CD8-positive, alpha-beta memory T cell (primary cell): ENCODE results near the gene CHST8. TPM values are rescaled to one million over a fixed set of nuclear protein-coding genes. Genes with fewer than 3 reads are reported as not detected.

Experiments used
- CTCF ChIA-PET: fragments of 350-600 bp; sonication (Branson Sonifier 250); formaldehyde crosslinking; loops from one replicate; lab custom pipeline; 2021; ENCODE audit warnings: antibody characterized with exemption; lab: Charles Lee
- POLR2A ChIA-PET: fragments of 350-600 bp; sonication (Branson Sonifier 250); formaldehyde crosslinking; loops from one replicate; lab custom pipeline; 2021; ENCODE audit warnings: antibody characterized with exemption; lab: Charles Lee
- DNase-seq, 5 donors: peaks; one replicate each; pipeline versions ENCODE4 v3.0.0 to v3.0.0-alpha.2; 2020 to 2022; ENCODE audit warnings: mixed read lengths in 1 of 5
- H3K27ac ChIP-seq: one replicate; pipeline ENCODE4 v1.7.0; 2013; ENCODE audit warnings: low read depth, mild to moderate bottlenecking, low read length, moderate library complexity
- H3K27me3 ChIP-seq: 2 replicates; pipeline ENCODE4 v1.7.0; 2013; ENCODE audit warnings: low read length, mild to moderate bottlenecking; ENCODE audit not compliant: insufficient read depth, poor library complexity, severe bottlenecking
- H3K36me3 ChIP-seq: 2 replicates; pipeline ENCODE4 v1.7.0; 2013; ENCODE audit warnings: mild to moderate bottlenecking, low read length, moderate library complexity; ENCODE audit not compliant: insufficient read depth
- H3K4me1 ChIP-seq: 2 replicates; pipeline ENCODE4 v1.7.0; 2013; ENCODE audit warnings: mild to moderate bottlenecking, low read length, moderate library complexity; ENCODE audit not compliant: insufficient read depth
- H3K4me3 ChIP-seq: 2 replicates; pipeline ENCODE4 v1.7.0; 2013; ENCODE audit warnings: mild to moderate bottlenecking, low read length
- H3K9me3 ChIP-seq: 2 replicates; pipeline ENCODE4 v1.7.0; 2013; ENCODE audit warnings: mild to moderate bottlenecking, low read length
- H3K27ac Mint-ChIP-seq, 8 donors: one replicate each; pipeline ENCODE4 v1.8.0; 2020 to 2021; ENCODE audit warnings: mixed read lengths in 8 of 8, mild to moderate bottlenecking in 6 of 8, inconsistent platforms in 3 of 8, moderate library complexity in 3 of 8
- H3K27me3 Mint-ChIP-seq, 2 donors: one replicate each; pipeline ENCODE4 v1.8.0; 2020 to 2021; ENCODE audit warnings: mixed read lengths in 2 of 2, mild to moderate bottlenecking in 1 of 2, moderate library complexity in 1 of 2
- H3K36me3 Mint-ChIP-seq, 3 donors: one replicate each; pipeline ENCODE4 v1.8.0; 2020 to 2021; ENCODE audit warnings: mixed read lengths in 3 of 3, inconsistent platforms in 1 of 3, mild to moderate bottlenecking in 1 of 3
- H3K4me1 Mint-ChIP-seq, 3 donors: one replicate each; pipeline ENCODE4 v1.8.0; 2020 to 2021; ENCODE audit warnings: mixed read lengths in 3 of 3, inconsistent platforms in 1 of 3, mild to moderate bottlenecking in 1 of 3
- H3K4me3 Mint-ChIP-seq, 7 donors: one replicate each; pipeline ENCODE4 v1.8.0; 2020 to 2021; ENCODE audit warnings: mixed read lengths in 7 of 7, mild to moderate bottlenecking in 6 of 7, moderate library complexity in 4 of 7, inconsistent platforms in 2 of 7
- H3K9me3 Mint-ChIP-seq, 5 donors: one replicate each; pipeline ENCODE4 v1.8.0; 2020 to 2022; ENCODE audit warnings: mixed read lengths in 5 of 5, mild to moderate bottlenecking in 3 of 5, moderate library complexity in 2 of 5, inconsistent platforms in 1 of 5
- polyA plus RNA-seq: library from polyadenylated mRNA; unstranded; fragments of 300-500 nt; fragmentation: Illumina TruSeq; gene quantifications from one replicate; pipeline ENCODE4 v1.2.3, GENCODE V29; 2021
- total RNA-seq, 2 experiments: library from RNA; stranded (reverse); gene quantifications; one replicate each; pipeline ENCODE4 v1.2.3, GENCODE V29; 2021

Gene CHST8
- total and polyA plus RNA-seq, 3 experiments from 2014 or later = not detected

DNA sequence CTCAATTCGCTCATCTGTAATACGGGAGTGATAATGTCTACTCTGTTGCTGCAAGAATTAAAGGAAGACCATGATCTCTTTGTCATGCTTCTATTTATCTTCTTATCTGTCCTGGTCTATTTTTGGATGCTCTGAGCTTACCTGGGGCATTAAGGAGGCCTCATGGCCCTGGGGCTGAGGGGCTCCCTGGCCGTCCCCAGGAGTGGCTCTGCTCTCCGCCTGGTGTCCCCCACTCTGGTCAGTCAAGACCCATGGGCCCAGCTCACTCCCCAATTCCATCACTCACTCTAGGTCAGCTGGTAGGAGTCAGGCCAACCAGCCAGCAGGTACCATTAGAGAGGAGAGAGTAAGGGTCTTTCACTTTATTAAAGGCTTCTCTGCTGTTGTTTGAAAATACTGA, 1.1 kb upstream of the CHST8 start:
- Histone ChIP-seq H3K27ac (no peak overlapping the region), H3K4me3 (no peak overlapping the region), H3K4me1 (no peaks in the 10 kb centered on the region), H3K9me3 (no peaks in the 10 kb centered on the region), H3K36me3 (no peaks in the 10 kb centered on the region), H3K27me3 (peaks cover 7% of the 10 kb centered on the region)
- POLR2A ChIA-PET = no interaction called here
- Mint-ChIP-seq H3K36me3 (no peaks in the 10 kb centered on the region), H3K27me3 (peaks cover 27 to 47% of the 10 kb centered on the region in 2 donors), H3K4me1 (no peaks in the 10 kb centered on the region), H3K9me3 (no peaks in the 10 kb centered on the region), H3K27ac (no peak overlapping the region), H3K4me3 (no peak overlapping the region)
- CTCF ChIA-PET = no interaction called here
- DNase-seq = no peak

- H3K27me3 ChIP-seq = peaks cover 7% of the 10 kb centered on the region
These were observed 528 bp upstream of the CHST8 start for GRCh38 chr19:33621065-33621785.

DNA sequence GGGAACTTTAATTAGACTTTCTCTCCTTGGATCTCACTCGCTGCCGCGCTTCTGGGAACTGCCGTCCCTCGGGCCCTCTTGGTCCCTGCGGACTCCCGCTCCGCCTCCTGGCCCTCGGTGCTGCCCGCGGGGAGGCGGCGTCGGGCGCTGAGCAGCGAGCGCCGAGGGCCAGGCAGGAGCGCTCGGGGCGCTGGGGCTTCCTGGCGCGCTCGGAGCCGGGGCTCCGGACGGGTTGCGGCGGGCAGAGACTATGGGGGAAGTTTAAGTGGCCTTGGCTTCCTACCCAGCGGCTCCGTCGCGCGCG, 704 bp downstream of the CHST8 start:
- Histone ChIP-seq H3K4me3 (no peak overlapping the region), H3K9me3 (no peaks in the 10 kb centered on the region), H3K36me3 (no peaks in the 10 kb centered on the region), H3K4me1 (no peaks in the 10 kb centered on the region), H3K27ac (no peak overlapping the region), H3K27me3 (peaks cover 7% of the 10 kb centered on the region)
- H3K9me3 Mint-ChIP-seq = no peaks in the 10 kb centered on the region
- no peak overlapping the region for H3K27ac Mint-ChIP-seq
- POLR2A ChIA-PET = no interaction called here
- H3K4me3 Mint-ChIP-seq = no peak overlapping the region
- H3K36me3 Mint-ChIP-seq = no peaks in the 10 kb centered on the region
- peaks cover 28 to 53% of the 10 kb centered on the region in 2 donors for H3K27me3 Mint-ChIP-seq
- H3K4me1 Mint-ChIP-seq = no peaks in the 10 kb centered on the region
- CTCF ChIA-PET = no interaction called here
- DNase-seq = no peak

More at GRCh38 chr19:33621065-33621785, 528 bp upstream of the CHST8 start:
- H3K36me3 Mint-ChIP-seq = no peaks in the 10 kb centered on the region
- POLR2A ChIA-PET = no interaction called here
- no peak for DNase-seq
- H3K27me3 Mint-ChIP-seq = peaks cover 28 to 49% of the 10 kb centered on the region in 2 donors
- H3K27ac Mint-ChIP-seq = no peak overlapping the region
- no peaks in the 10 kb centered on the region for H3K36me3 ChIP-seq
- H3K4me1 ChIP-seq = no peaks in the 10 kb centered on the region
- no peaks in the 10 kb centered on the region for H3K4me1 Mint-ChIP-seq
- no peaks in the 10 kb centered on the region for H3K9me3 Mint-ChIP-seq
- no peak overlapping the region for H3K27ac ChIP-seq
- no peaks in the 10 kb centered on the region for H3K9me3 ChIP-seq
- CTCF ChIA-PET = no interaction called here
- no peak overlapping the region for H3K4me3 ChIP-seq
- H3K4me3 Mint-ChIP-seq = no peak overlapping the region

DNA sequence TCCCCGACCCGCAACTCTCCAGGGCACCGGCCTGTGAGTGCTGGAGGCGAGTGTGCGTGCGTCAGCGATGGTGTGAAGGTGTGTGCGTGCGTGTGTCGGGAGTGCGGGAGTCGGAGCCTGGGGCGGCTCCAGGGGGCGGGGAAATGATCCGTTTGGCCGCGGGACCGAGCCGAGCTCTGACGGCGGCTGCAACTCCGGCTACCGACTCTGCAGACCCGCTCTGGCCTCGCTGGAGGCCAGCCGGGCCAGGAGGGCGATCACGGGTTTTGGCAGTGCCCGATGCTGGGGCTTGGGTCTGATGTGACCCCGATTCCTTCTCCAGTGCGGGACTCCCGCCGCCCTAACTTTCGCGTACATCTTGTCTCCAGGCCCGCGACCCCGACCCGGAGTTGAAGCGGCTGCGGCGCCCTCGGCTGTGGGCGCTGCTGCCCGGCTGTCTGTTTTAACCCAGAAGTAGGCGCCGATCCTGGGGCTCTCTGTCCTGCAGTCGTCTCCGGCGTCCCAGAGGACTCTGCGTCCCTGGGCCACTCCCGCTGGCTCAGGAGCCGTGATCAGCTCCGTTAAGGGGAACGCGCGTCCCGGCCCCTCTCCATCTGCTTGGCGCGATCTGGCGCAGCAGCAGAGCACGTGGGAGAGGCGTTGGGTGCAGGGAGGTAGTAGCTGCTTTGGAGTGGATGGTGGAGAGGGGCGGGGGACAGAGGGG, 1.2 kb downstream of the CHST8 start:
- H3K9me3 ChIP-seq = no peaks in the 10 kb centered on the region
- peaks cover 7% of the 10 kb centered on the region for H3K27me3 ChIP-seq
- CTCF ChIA-PET = no interaction called here
- Mint-ChIP-seq H3K36me3 (no peaks in the 10 kb centered on the region), H3K4me3 (peak overlapping the region in 1 of 7 donors; percentile 75), H3K4me1 (no peaks in the 10 kb centered on the region), H3K9me3 (no peaks in the 10 kb centered on the region), H3K27me3 (peaks cover 28 to 58% of the 10 kb centered on the region in 2 donors), H3K27ac (no peak overlapping the region)
- no peak for DNase-seq
- H3K4me3 ChIP-seq = no peak overlapping the region
- POLR2A ChIA-PET = no interaction called here
- no peak overlapping the region for H3K27ac ChIP-seq
- H3K4me1 ChIP-seq = no peaks in the 10 kb centered on the region
- H3K36me3 ChIP-seq = no peaks in the 10 kb centered on the region

DNA sequence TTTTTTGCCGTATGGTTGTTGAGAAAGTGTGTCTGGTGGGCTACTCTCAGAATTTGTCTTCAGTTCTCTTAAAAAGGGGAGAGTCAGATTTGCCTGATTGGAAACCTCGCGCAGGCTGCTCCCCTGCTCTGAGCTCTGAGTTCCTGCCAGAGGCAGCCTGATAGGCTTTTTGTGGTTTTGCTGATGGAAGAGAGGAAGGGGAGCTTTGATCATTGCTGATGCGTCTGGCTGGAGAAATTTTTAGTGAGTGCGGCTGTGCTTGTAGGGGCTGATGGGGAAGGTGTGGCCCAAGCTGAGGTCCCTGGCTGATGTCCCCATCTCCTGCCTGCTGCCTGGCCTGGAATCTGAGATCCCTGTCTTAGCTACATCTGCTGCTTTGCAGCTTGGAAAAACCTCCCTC, 2.8 kb downstream of the CHST8 start:
- peaks cover 27 to 58% of the 10 kb centered on the region in 2 donors for H3K27me3 Mint-ChIP-seq
- no peak for DNase-seq
- Histone ChIP-seq H3K4me3 (no peak overlapping the region), H3K36me3 (no peaks in the 10 kb centered on the region), H3K27me3 (peaks cover 7% of the 10 kb centered on the region), H3K4me1 (no peaks in the 10 kb centered on the region), H3K9me3 (no peaks in the 10 kb centered on the region), H3K27ac (no peak overlapping the region)
- CTCF ChIA-PET = no interaction called here
- POLR2A ChIA-PET = no interaction called here
- H3K36me3 Mint-ChIP-seq = no peaks in the 10 kb centered on the region
- no peak overlapping the region for H3K4me3 Mint-ChIP-seq
- H3K27ac Mint-ChIP-seq = no peak overlapping the region
- H3K4me1 Mint-ChIP-seq = no peaks in the 10 kb centered on the region
- no peaks in the 10 kb centered on the region for H3K9me3 Mint-ChIP-seq

DNA sequence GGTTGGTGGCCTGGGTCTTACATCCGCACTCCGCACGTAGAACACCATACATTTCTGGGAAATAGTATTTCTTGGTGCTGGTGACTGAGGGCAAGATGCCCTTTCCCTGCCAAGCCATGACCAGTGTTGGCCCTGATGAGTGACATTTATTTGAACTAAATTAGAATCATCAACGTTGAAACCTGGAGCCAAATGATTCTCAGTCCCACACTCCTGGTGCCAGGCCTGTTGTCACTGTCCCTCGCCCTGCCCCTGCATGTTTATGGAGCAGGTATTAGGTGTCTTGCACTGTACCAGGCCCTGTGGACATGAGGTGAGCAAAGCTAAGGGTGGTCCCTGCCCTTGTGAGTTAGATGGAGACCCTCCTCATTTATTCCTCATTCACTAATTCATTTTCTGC, 5.8 kb downstream of the CHST8 start:
- no peak overlapping the region for H3K4me3 Mint-ChIP-seq
- H3K36me3 Mint-ChIP-seq = no peaks in the 10 kb centered on the region
- Histone ChIP-seq H3K27ac (no peak overlapping the region), H3K27me3 (peaks cover 7% of the 10 kb centered on the region), H3K36me3 (no peaks in the 10 kb centered on the region), H3K4me3 (no peak overlapping the region), H3K9me3 (no peaks in the 10 kb centered on the region), H3K4me1 (no peaks in the 10 kb centered on the region)
- ChIA-PET CTCF (no interaction called here), POLR2A (no interaction called here)
- no peaks in the 10 kb centered on the region for H3K4me1 Mint-ChIP-seq
- H3K27me3 Mint-ChIP-seq = peaks cover 23 to 46% of the 10 kb centered on the region in 2 donors
- no peak for DNase-seq
- no peaks in the 10 kb centered on the region for H3K9me3 Mint-ChIP-seq
- H3K27ac Mint-ChIP-seq = no peak overlapping the region

GRCh38 chr19:33627962-33628839, 6.4 kb downstream of the CHST8 start:
- H3K36me3 ChIP-seq = no peaks in the 10 kb centered on the region
- H3K4me3 ChIP-seq = no peak overlapping the region
- no peaks in the 10 kb centered on the region for H3K9me3 ChIP-seq
- no peak for DNase-seq
- no peak overlapping the region for H3K27ac Mint-ChIP-seq
- ChIA-PET CTCF (no interaction called here), POLR2A (no interaction called here)
- H3K4me3 Mint-ChIP-seq = peak overlapping the region in 1 of 7 donors; percentile 42
- no peak overlapping the region for H3K27ac ChIP-seq
- H3K27me3 Mint-ChIP-seq = peaks cover 24 to 46% of the 10 kb centered on the region in 2 donors
- no peaks in the 10 kb centered on the region for H3K36me3 Mint-ChIP-seq
- peaks cover 7% of the 10 kb centered on the region for H3K27me3 ChIP-seq
- H3K4me1 ChIP-seq = no peaks in the 10 kb centered on the region
- H3K9me3 Mint-ChIP-seq = no peaks in the 10 kb centered on the region
- no peaks in the 10 kb centered on the region for H3K4me1 Mint-ChIP-seq
